Activated naive CD8-positive, alpha-beta T cell (primary cell): ENCODE data around the gene ZNF662.

Source experiments
- H3K27ac Mint-ChIP-seq: one replicate; pipeline ENCODE4 v1.8.0; 2021; ENCODE audit warnings: mixed read lengths
- H3K27me3 Mint-ChIP-seq: one replicate; pipeline ENCODE4 v1.8.0; 2021; ENCODE audit warnings: mixed read lengths
- H3K36me3 Mint-ChIP-seq: one replicate; pipeline ENCODE4 v1.8.0; 2021; ENCODE audit warnings: mixed read lengths
- H3K4me1 Mint-ChIP-seq: one replicate; pipeline ENCODE4 v1.8.0; 2021; ENCODE audit warnings: low read depth, mixed read lengths
- H3K4me3 Mint-ChIP-seq: one replicate; pipeline ENCODE4 v1.8.0; 2021; ENCODE audit warnings: mild to moderate bottlenecking, mixed read lengths
- H3K9me3 Mint-ChIP-seq: one replicate; pipeline ENCODE4 v1.8.0; 2021; ENCODE audit warnings: low read depth, mixed read lengths

ZNF662 gene

DNA sequence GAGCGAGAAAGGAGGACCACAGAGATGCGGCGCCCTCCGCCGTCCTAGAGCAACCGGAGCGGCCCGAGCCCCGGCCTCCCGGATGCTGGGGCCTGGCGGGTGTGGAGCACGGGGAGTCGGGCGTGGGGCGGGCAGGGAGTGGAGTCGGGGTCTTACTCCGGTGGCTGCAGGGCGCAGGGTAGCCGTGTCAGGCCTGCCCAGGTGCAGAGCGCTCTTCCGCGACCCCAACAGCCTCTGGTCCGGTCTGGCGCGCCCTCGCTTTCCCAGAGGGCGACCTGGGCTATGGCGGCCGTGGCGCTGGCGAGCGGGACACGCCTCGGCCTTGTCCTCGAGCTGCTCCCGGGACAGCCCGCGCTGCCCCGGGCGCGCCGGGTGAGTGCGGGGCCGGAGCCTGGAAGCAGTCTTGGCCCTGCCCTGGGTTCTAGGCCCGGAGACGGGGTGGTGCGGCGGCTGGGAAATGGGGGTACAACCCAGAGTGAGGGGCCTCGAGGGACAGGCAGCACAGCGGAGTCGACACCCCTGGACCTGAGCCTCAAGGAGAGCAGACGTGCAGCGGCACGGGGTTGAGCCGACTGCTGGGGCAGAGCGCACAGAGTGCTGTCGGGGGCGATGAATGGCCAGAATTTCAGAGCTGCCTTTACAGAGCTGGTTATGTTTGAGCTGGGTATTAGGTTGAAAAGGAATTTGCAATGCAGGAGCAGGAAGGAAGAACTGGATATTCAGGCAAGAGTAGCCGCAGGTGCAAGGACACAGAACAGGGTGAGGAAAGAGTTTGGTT, at the start of gene ZNF662:
Gene ZNF662 (plus strand): TSS at position 73 of the 778 bp plus-strand sequence. CDS start 1,973 bp downstream, outside the sequence.
- Mint-ChIP-seq H3K27ac (peak within 1 kb of the TSS; percentile 77), H3K27me3 (no peaks in the 10 kb centered on the region), H3K4me3 (peak within 1 kb of the TSS; percentile 81), H3K4me1 (peaks cover 20% of the 10 kb centered on the region), H3K9me3 (peaks cover 8% of the 10 kb centered on the region), H3K36me3 (peaks cover 18% of the 10 kb centered on the region)

DNA sequence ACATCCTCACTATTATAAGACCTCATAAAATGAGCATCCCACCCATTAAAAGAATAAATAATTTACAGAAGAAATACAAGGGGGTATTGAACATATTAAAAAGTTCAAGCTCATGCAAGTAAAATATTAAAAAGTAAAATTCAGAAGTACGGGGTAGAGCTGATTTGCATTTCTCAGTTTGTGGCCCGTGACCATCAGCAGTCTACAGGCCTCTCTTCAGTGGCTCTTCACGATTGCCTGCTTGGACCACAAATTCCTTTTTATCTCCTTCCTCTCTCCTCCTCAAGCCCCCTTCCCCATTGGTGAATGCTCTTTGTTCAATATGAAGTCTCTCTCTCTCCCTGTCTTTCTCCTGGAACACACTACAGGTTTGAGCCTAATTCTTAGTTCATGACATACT, 49.4 kb upstream of the ZNF662 start:
- H3K27ac Mint-ChIP-seq: no peak overlapping the region
- H3K4me3 Mint-ChIP-seq: no peak overlapping the region
- H3K36me3 Mint-ChIP-seq: peaks cover 4% of the 10 kb centered on the region
- peaks cover 8% of the 10 kb centered on the region for H3K27me3 Mint-ChIP-seq
- no peaks in the 10 kb centered on the region for H3K9me3 Mint-ChIP-seq
- no peaks in the 10 kb centered on the region for H3K4me1 Mint-ChIP-seq

DNA sequence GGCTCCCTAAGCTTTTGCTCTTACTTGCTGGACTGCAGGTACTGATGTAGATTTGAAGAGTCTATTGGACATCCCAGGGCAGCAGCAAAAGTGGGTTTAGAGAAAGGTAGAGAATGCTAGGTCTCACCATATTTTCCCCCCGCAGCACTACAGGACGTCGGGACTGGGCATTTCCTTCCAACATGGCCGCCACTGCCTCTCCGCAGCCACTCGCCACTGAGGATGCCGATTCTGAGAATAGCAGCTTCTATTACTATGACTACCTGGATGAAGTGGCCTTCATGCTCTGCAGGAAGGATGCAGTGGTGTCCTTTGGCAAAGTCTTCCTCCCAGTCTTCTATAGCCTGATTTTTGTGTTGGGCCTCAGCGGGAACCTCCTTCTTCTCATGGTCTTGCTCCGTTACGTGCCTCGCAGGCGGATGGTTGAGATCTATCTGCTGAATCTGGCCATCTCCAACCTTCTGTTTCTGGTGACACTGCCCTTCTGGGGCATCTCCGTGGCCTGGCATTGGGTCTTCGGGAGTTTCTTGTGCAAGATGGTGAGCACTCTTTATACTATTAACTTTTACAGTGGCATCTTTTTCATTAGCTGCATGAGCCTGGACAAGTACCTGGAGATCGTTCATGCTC, 41.5 kb upstream of the ZNF662 start:
- Mint-ChIP-seq H3K9me3 (no peaks in the 10 kb centered on the region), H3K4me3 (no peak overlapping the region), H3K36me3 (no peaks in the 10 kb centered on the region), H3K4me1 (no peaks in the 10 kb centered on the region), H3K27me3 (peaks cover 3% of the 10 kb centered on the region), H3K27ac (no peak overlapping the region)

DNA sequence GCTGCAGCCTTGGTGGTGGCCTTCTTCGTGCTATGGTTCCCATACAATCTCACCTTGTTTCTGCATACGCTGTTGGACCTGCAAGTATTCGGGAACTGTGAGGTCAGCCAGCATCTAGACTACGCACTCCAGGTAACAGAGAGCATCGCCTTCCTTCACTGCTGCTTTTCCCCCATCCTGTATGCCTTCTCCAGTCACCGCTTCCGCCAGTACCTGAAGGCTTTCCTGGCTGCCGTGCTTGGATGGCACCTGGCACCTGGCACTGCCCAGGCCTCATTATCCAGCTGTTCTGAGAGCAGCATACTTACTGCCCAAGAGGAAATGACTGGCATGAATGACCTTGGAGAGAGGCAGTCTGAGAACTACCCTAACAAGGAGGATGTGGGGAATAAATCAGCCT, 40.7 kb upstream of the ZNF662 start:
- Mint-ChIP-seq H3K9me3 (no peaks in the 10 kb centered on the region), H3K27me3 (peaks cover 2% of the 10 kb centered on the region), H3K4me3 (no peak overlapping the region), H3K36me3 (no peaks in the 10 kb centered on the region), H3K27ac (no peak overlapping the region), H3K4me1 (no peaks in the 10 kb centered on the region)

DNA sequence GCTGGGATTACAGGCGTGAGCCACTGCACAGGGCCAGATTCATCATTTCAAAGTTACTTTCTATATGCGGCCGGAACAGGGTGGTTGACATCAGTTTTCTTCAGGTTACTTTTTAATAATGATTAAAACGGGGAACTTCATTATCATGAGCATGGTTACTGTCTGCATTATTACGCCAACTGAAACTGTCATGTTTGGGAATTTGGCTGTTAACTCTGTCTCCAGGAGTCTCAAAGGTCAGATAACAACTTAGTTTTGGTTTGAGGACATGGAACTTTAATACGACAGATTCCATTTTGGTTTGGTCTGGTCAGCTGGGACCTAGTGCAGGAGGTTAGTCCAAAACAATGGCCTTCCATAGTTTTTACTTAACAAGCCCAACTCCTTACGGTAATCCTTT, 38.8 kb upstream of the ZNF662 start:
- H3K36me3 Mint-ChIP-seq: no peaks in the 10 kb centered on the region
- H3K9me3 Mint-ChIP-seq: no peaks in the 10 kb centered on the region
- H3K27me3 Mint-ChIP-seq: no peaks in the 10 kb centered on the region
- H3K4me1 Mint-ChIP-seq: no peaks in the 10 kb centered on the region
- no peak overlapping the region for H3K27ac Mint-ChIP-seq
- no peak overlapping the region for H3K4me3 Mint-ChIP-seq

DNA sequence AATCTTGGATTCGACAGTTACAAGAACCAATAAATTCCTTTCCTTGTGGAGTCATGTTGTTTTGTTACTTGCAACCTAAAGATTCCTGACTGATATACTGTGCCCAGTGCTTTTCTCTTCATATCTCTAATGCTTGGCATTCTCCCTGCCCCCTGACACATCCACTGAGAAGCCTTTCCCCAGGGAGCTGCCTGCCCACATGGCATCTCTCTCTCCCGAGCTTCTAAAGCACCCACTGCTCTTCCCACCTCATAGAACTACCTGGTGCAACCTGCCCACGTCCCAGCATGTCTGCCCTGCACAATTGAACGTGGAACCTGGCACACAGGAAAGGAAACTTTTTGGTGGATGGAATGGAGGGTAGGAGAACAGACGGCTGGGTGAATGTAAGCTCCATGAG, 37.1 kb upstream of the ZNF662 start:
- no peaks in the 10 kb centered on the region for H3K4me1 Mint-ChIP-seq
- no peaks in the 10 kb centered on the region for H3K9me3 Mint-ChIP-seq
- no peaks in the 10 kb centered on the region for H3K36me3 Mint-ChIP-seq
- H3K27ac Mint-ChIP-seq: no peak overlapping the region
- H3K4me3 Mint-ChIP-seq: no peak overlapping the region
- H3K27me3 Mint-ChIP-seq: no peaks in the 10 kb centered on the region

DNA sequence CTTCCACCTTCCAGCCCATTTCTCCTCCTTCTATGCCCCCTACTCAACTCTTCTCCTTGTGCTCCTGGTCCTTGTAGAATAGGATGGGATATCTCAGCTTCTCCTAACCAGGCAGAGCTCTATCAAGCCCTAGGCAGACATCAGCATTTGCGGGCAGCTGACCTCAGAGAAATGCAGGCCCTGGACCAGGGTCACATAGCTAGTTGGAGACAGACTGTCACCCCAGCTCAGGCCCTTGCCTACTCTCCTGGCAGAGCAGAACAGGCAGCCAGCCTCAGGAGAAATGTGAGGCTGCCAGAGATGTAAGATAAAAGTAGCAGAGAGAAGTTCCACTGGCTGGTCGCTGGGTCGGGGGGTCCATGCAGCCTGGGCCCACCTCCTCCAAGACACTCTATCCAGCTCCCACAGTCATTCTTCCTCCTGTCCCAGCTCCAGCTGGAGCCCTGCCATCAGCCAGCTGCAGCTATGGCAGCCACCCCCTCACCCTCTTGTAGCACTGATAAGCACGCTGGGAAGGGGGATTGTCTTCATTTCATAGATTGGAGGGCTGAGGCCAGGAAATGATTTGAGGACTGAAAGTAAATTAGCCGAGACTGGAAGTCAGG, 34.2 kb upstream of the ZNF662 start:
- Mint-ChIP-seq H3K4me3 (no peak overlapping the region), H3K36me3 (no peaks in the 10 kb centered on the region), H3K27me3 (no peaks in the 10 kb centered on the region), H3K9me3 (no peaks in the 10 kb centered on the region), H3K4me1 (no peaks in the 10 kb centered on the region), H3K27ac (no peak overlapping the region)

DNA sequence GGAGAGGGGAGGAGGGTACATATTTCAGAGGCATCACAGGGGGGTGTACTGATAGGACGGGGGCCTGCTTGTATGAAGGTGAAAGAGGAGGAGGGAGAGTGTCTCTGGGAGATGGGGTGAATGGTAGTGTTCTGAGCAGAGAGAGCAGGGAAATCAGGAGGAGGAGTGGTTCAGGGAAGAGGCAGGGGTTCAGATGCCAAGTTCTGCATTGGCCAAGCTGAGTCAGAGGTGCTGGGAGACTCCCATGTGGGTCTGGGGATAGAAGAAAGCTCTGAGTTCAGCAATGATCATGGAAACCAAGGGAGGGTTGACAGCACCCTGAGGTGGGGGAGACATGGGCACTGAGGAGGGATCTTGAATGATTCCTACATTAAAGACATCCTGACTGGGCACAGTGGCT, 33.2 kb upstream of the ZNF662 start:
- Mint-ChIP-seq H3K27ac (no peak overlapping the region), H3K27me3 (no peaks in the 10 kb centered on the region), H3K9me3 (no peaks in the 10 kb centered on the region), H3K36me3 (no peaks in the 10 kb centered on the region), H3K4me1 (no peaks in the 10 kb centered on the region), H3K4me3 (no peak overlapping the region)

DNA sequence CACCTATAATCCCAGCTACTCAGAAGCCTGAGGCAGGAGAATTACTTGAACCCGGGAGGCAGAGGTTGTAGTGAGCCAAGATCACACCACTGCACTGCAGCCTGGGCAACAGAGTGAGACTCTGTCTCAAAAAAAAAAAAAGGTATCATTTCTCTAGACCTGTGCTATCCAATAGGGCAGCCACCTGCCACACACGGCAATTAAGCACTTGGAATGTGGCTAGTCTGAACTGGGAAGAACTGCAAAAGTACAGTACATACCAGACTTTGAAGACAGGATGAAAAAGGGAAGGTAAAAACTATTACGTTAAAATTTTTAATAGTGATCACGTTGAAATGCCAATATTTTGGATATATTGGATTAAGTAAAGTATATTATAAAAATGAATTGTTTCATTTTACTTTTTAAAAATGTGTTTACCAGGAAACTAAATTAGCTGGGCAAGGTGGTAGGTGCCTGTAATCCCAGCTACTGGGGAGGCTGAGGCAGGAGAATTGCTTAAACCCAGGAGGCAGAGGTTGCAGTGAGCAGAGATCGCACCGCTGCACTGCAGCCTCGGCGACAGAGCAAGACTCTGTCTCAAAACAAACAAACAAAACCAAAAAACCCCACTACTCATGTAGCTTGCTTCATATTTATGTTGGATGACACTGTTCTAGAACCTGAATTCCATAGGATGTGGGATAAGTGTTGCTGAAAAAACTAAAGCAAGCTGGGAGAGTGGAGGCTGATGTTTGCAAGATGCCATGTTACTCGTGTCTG, 32.5 kb upstream of the ZNF662 start:
- no peaks in the 10 kb centered on the region for H3K27me3 Mint-ChIP-seq
- no peak overlapping the region for H3K27ac Mint-ChIP-seq
- H3K36me3 Mint-ChIP-seq: no peaks in the 10 kb centered on the region

DNA sequence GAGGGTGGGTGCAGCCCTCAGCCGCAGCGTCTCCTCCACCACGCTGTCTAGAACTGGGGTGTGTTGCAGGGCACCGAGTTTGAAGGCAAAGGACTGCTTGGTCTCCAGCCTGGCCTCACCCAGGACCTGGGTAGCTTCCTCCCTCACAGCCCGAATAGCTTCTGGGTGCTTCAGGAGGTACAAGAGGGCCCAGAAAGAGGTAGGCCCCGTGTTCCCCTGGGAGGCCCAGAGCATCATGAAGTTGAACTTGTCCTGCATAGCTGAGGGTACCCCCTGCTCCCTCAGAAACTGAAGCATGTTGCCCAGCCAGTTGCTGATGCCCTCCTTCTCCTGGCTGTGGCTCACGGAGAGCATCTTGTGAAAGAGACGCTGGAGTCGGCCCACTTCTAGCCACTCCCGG, 31.2 kb upstream of the ZNF662 start:
- no peaks in the 10 kb centered on the region for H3K27me3 Mint-ChIP-seq
- H3K9me3 Mint-ChIP-seq: no peaks in the 10 kb centered on the region
- no peaks in the 10 kb centered on the region for H3K36me3 Mint-ChIP-seq
- H3K27ac Mint-ChIP-seq: no peak overlapping the region
- no peaks in the 10 kb centered on the region for H3K4me1 Mint-ChIP-seq
- H3K4me3 Mint-ChIP-seq: no peak overlapping the region

More for the DNA sequence above, 32.5 kb upstream of the ZNF662 start:
- Mint-ChIP-seq H3K4me3 (no peak overlapping the region), H3K9me3 (no peaks in the 10 kb centered on the region), H3K4me1 (no peaks in the 10 kb centered on the region)

DNA sequence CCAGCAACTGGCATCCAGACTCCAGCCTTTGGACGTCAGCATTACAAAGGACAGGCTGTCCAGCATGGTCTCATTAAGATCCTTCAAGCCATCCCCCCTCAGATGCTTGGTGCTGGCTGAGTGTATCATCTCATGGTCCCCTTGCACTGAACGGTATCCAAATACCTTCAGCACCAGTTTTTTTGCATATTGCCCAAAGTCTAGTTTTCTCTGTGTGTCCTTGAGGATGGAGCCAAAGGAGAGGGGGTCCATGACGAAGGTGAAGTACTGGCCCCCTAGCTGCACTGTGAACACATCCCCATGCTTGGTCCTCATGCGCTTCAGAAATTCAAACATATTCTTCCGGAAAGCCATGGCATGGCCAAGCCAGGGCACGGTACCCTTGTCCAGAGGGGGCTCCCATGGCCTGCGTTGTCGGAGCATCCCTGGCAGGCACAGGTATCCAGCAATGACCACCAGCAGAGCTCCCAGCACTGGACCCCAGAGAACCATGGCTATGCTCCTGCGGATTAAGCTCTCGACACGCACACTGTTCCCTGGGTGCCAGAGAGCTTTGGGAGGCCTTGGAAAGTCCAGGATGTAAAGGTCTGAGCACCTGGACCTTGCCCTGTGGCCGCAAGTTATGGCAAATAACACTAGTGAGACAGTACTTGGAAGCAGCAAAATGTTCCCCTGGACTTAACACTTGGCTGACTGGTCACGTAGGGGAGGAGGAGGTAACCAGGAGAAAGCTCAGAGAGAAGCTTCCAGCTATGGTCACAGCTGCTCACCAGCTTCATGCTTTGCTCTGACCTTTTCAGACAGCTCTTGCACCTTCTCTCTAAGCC, 30.4 kb upstream of the ZNF662 start, which contains the start of gene CYP8B1:
Gene CYP8B1 (minus strand): TSS at position 555 of the 827 bp plus-strand sequence. CDS start 63 bp downstream, at position 492.
- Mint-ChIP-seq H3K9me3 (no peaks in the 10 kb centered on the region), H3K4me1 (no peaks in the 10 kb centered on the region), H3K27ac (no peak within 1 kb of the TSS), H3K36me3 (no peaks in the 10 kb centered on the region), H3K27me3 (no peaks in the 10 kb centered on the region), H3K4me3 (no peak within 1 kb of the TSS)

DNA sequence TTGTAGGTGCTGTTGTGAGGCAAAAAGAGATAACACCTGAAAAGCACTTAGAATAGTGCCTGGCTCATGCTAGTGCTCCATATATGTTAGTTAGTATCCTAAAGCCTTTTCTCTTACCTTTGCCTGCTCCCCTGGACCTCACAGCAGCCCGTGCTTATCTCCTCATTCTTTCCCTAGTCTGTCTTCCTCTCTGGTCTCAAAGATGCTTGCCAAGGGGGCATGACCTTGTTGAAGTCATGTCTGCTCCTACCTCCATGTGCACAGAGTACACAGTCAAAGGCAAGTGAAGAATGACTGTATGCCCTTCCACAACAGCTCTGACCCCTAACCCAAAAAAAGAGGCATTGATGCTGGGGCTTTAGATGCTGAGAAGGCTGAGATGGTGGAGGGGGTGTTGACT, 29.5 kb upstream of the ZNF662 start:
- H3K4me3 Mint-ChIP-seq: no peak overlapping the region
- H3K9me3 Mint-ChIP-seq: no peaks in the 10 kb centered on the region
- no peak overlapping the region for H3K27ac Mint-ChIP-seq
- H3K27me3 Mint-ChIP-seq: no peaks in the 10 kb centered on the region
- no peaks in the 10 kb centered on the region for H3K36me3 Mint-ChIP-seq
- H3K4me1 Mint-ChIP-seq: peaks cover 5% of the 10 kb centered on the region

DNA sequence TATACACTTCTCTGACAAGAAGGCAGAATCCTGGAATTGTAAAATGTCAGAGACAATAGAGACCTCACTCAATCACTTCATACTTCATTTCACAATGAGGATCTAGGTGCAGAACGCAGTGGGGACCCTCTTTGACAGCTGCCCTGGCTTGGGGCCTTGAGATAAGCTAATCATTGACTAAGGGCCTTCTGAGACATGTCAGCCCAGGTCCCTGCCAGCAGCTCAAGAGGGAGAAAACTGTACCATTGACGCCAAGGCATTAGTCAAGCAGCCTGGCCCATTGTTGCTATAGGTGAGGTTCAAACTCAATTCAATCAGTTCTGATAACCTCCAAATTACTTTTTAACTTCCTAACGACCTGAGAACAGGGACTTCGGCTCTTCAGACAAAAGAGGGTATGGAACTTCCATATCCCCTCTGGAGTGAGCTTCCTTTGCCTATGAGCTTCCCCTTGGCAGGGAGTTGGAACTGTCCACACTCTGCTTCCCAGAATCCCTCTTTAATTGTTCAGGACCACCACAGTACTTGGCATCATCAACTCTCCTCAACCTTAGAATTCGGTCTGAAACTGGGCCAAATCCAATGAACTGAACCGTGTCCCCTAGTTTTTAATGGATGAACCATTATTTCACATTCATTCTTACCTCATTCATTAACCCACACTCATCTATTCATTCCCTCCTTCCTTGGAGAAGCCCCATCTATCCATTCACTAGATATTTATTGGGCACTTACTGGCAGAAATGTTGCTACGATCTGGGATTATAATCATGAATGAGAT, 28.8 kb upstream of the ZNF662 start:
- no peaks in the 10 kb centered on the region for H3K9me3 Mint-ChIP-seq
- no peak overlapping the region for H3K27ac Mint-ChIP-seq
- H3K4me3 Mint-ChIP-seq: no peak overlapping the region
- H3K36me3 Mint-ChIP-seq: no peaks in the 10 kb centered on the region
- no peaks in the 10 kb centered on the region for H3K27me3 Mint-ChIP-seq
- peaks cover 6% of the 10 kb centered on the region for H3K4me1 Mint-ChIP-seq

DNA sequence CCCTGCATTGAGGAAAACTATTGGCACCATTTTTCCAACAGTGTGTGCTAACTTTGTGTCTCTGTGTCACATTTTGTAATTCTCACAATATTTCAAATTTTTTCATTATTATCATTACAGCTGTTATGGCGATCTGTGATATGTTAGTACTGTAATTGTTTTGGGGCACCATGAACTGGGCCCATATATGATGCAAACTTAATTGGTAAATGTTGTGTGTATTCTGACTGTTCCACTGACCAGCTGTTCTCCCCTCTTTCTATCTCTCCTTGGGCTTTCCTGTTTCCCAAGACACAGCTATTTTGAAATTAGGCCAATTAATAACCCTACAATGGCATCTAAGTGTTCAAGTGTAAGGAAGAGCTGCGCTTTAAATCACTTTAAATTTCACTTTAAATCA, 28.1 kb upstream of the ZNF662 start:
- no peaks in the 10 kb centered on the region for H3K36me3 Mint-ChIP-seq
- peaks cover 6% of the 10 kb centered on the region for H3K4me1 Mint-ChIP-seq
- no peak overlapping the region for H3K27ac Mint-ChIP-seq
- H3K27me3 Mint-ChIP-seq: no peaks in the 10 kb centered on the region
- no peaks in the 10 kb centered on the region for H3K9me3 Mint-ChIP-seq
- H3K4me3 Mint-ChIP-seq: no peak overlapping the region
